Gastrocnemius medialis (tissue), 4 donors: Measurements from ENCODE around the gene C3orf22.

Experiments used
- CTCF ChIP-seq, 5 experiments: fragments of 450-650 bp in 3 of 5; fragments of 200-600 bp in 2 of 5; sonication (generic) in 2 of 5; IDR thresholded peaks in 4 of 5; conservative IDR thresholded peaks in 1 of 5; 1 replicate in 4 of 5; 2 replicates in 1 of 5; pipeline ENCODE4 v1.5.1; 2016 to 2019; ENCODE audit warnings: antibody characterized with exemption in 5 of 5, mild to moderate bottlenecking in 3 of 5, moderate library complexity in 3 of 5
- POLR2A ChIP-seq, 2 donors: fragments of 450-650 bp; IDR thresholded peaks; one replicate each; pipeline ENCODE4 v1.6.1; 2017; ENCODE audit warnings: antibody characterized with exemption in 2 of 2, mild to moderate bottlenecking in 2 of 2, moderate library complexity in 2 of 2

GRCh38 chr3:126528419-126528799 lies 30.3 kb downstream of the C3orf22 start:
- TF ChIP-seq CTCF (IDR thresholded peaks at IDR 0.05 in 4 of 5, conservative IDR thresholded peaks at IDR 0.05 in 1 of 5) (no peak), POLR2A (IDR thresholded peaks at IDR 0.05) (no peak)
